GM18870 (cell line): ENCODE measurements around the gene ABCC5.

Source experiments
- ATAC-seq: cut with Tn5 transposase; IDR thresholded peaks from one replicate; pipeline ENCODE4 v1.9.1; 2021; ENCODE audit warnings: moderate library complexity; ENCODE audit not compliant: unreplicated experiment

ABCC5 gene

GRCh38 chr3:183981990-183982644 lies 35.6 kb downstream of the ABCC5 start:
- no peak for ATAC-seq

GRCh38 chr3:183980403-183980802 lies 37.3 kb downstream of the ABCC5 start:
- ATAC-seq, result no peak

DNA sequence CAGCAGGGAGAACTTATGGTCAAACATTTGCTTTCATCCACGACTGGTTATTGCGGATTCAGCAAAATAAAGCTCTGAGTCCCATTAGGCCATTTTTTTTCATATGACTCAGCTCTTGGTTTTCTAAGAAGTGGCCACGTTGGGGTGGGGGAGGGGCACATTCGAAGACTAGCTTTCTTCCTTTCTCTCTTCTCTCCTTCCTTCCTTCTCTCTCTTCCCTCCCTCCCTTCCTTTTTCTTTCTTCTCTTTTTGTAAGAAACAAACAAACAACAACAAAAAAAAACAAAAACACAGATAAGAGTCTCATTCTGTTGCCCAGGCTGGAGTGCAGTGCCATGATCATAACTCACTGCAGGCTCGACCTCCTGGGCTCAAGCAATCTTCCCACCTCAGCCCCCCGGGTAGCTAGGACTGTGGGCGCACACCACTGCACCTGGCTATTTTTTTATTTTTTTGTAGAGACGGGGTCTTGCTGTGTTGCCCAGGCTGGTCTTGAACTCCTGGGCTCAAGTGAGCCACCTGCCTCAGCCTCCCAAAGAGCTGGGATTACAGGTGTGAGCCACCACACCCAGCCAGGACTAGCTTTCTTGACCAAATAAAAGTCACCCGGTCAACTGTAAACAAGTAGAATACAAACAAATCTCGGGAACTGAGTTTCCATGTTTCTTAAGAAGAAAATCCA lies 41.6 kb downstream of the ABCC5 start:
- ATAC-seq, result no peak

GRCh38 chr3:183968666-183969245 lies 48.9 kb downstream of the ABCC5 start:
- no peak for ATAC-seq

GRCh38 chr3:183967693-183968092 lies 50.0 kb downstream of the ABCC5 start:
- no peak for ATAC-seq

DNA sequence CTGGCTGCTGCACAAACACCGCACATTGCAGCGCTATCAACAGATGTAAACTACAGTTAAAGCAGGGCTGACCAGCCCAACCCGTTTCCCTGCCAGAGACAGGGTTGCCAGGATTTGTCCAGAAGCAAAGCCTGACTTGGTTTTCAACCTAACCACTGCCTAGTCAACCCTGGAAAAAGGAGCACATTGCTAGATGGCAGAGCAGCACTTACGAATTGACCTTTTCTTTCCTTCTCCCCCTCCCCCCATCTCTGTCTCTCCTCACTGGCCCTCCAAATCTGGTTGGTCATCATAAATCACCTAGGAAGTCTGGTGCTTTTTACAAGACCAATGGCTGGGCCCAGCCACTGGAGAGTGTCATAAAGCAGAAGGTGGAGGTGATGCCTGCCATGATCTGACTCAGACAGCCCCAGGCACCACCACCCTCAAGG lies 51.3 kb downstream of the ABCC5 start:
- no peak for ATAC-seq

GRCh38 chr3:183962807-183963206 lies 54.9 kb downstream of the ABCC5 start:
- ATAC-seq, result no peak

DNA sequence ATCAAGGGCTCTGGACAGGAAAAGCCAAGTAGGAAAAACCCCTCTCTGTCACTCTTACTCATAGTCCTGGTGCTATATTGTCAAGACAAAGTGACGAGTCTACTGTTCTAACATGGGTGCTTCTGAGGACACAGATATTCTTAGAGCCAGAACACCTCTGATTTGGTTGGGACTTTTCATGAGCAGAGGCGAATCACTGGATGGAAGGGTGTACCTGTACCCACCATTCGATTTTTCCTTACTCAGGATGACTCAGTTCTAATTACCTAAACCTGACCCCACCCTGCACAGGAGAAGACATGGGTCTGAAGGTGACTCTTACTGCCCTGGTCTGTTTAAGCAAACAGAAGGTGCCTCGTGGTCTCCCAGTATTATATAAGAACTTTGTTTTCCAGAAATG lies 58.5 kb downstream of the ABCC5 start:
- ATAC-seq, result no peak

DNA sequence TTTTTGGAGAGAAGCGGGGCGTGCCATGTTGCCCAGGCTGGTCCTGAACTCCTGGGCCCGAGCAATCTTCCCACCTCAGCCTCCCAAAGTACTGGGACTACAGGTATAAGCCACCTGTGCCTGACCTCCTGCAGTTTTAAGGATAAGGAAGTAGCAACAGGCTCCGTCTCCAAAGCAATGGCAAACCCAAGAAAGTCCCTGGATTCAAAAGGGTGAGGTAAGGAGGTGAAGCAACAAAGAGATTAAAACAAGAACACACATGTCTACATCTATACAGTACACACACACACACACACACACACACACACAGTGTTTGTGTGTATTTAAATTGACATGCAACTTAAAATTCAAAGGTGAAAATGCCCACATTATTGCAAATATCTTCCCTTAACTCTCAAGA lies 58.9 kb downstream of the ABCC5 start:
- ATAC-seq, result no peak

DNA sequence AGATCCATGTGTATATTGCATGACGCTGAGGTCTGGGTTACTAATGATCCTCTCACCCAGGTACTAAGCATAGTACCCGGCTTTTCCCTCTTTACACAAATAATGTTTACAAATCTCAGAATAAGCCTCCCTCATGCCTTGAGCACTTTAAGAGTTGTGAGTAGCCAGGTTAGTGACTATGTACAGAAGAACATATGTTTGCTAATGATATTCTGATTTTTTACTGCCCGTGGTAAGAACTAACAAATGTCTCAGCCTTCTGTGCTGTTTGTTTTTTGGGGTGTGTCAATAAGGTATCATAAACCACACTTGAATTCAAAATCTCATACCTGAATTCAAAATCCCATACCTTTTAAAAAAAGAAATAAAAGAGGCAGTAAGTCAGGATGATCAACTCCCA lies 59.5 kb downstream of the ABCC5 start:
- no peak for ATAC-seq

DNA sequence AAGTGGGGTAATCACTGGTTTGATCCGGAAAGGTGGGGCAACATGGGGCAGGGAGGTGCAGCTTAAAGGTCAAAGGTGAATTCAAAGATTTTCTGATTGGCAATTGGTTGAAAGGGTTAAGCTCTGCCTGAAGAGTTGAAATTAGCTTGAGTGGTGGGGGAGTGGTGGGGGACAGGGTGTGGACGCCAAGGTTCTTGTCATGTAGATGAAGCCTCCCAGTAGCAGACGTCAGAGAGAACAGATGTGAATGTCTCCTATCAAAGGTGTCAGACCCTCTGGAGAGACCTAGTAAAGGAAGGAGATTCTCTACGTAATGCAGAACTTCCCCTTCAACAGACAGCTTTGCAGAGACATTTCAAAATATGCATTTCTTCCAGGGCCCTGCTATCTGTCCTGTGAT lies 62.8 kb downstream of the ABCC5 start:
- ATAC-seq, result no peak

GRCh38 chr3:183953471-183954070 lies 64.1 kb downstream of the ABCC5 start:
- no peak for ATAC-seq

DNA sequence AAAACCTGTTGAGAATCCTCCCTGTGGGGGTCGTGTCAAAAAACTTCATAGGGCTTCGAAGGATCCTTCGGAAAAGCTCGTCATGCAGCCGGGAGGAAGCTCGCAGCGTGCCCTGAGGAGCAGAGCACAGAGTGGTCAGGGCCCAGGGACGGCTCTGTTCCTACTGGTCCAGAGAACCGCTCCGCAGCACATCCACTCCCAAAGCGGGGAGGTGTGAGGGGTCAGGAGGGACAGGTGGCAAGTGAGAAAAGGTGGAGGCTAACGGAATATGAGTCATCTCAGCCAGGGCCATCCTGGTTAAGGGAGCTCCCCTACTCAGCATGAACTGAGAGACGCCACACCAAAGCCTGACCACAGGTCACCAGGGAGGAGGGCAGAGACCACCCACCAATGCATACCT lies 66.2 kb downstream of the ABCC5 start:
- no peak for ATAC-seq

DNA sequence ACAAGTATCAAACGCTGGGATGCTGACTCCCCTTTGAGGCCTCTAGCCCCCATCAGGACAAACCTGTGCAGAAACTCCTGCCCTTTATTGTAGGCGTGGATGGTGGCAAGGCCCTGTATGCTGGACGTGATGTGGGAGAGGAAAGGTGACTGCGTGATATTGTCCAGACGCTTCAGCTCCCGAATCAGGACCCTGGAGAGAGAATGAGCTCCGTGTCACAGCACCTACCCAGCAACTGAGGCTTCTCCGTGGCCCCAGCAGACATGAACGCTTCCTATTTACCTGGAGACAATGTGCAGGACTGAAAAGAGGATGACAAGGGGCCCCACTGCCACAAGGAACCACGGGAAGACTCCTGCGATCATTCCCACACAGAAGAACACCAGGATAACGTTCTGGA lies 68.0 kb downstream of the ABCC5 start:
- no peak for ATAC-seq

DNA sequence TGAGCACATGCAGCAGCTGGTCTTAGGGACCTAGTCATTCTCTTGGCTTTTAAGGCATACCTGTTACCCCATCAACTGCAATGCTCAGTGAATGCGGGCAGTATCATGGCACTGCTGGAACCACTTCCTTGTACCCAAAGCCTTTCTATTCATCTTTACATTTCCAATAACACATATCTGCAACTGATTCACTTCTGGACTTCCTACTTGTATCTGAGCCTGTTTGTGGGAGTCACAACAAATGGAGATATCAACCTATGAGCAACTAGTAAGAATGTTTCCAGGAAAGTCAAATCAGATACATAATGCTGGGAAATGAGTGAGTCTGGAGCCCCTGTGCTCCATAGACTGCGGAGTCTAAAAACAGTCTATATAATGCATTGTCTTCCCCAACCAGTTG lies 71.6 kb downstream of the ABCC5 start:
- ATAC-seq, result no peak

DNA sequence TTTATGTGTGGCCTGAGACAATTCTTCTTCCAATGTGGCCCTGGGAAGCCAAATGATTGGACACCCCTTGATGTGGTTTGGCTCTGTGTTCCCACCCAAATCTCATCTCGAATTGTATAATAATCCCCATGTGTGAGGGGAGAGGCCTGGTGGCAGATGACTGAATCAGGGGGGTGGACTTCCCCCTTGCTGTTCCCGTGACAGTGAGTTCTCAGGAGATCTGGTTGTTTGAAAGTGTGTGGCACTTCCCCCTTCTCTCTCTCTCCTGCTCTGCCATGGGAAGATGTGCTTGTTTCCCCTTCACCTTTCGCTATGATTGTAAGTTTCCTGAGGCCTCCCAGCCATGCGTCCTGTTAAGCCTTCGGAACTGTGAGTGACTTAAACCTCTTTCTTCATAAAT lies 72.9 kb downstream of the ABCC5 start:
- no peak for ATAC-seq

DNA sequence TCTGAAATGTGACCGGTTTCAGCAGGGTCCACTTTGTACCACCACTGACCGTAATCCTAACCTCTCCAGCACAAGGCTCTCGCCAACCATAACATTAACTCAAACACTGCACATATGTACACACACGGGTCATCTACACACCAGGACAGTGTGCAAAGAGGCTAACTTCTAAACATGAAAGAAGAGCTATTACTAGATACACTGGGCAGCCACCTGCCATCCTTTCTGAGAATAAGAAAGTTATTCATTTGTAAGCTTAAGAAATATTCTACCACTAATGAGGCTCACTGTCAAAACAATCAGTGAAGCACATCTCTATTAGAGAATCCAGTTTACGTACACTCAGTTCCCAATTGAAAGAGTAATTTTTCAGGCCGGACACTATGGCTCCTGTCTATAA lies 73.9 kb downstream of the ABCC5 start:
- ATAC-seq, result no peak

DNA sequence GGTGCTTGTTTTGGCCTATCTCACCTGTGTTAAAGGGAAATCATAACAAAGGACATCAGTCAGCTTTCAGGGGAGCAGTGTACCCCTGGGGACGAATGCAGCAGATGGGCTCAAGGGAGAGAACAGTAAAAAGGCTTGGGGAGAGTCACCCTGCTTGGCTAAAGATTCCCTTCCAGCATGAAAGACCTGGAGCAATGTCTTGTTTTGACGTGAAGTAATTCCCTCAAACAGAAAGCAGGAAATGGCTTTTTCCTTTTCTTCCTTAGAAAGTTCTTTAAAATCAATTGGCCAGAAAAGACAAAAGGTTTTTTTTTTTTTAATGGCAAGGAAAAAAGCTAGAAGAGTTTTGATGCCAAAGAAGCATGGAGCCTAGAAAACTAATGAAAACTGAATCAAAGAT lies 76.5 kb downstream of the ABCC5 start:
- ATAC-seq, result no peak

DNA sequence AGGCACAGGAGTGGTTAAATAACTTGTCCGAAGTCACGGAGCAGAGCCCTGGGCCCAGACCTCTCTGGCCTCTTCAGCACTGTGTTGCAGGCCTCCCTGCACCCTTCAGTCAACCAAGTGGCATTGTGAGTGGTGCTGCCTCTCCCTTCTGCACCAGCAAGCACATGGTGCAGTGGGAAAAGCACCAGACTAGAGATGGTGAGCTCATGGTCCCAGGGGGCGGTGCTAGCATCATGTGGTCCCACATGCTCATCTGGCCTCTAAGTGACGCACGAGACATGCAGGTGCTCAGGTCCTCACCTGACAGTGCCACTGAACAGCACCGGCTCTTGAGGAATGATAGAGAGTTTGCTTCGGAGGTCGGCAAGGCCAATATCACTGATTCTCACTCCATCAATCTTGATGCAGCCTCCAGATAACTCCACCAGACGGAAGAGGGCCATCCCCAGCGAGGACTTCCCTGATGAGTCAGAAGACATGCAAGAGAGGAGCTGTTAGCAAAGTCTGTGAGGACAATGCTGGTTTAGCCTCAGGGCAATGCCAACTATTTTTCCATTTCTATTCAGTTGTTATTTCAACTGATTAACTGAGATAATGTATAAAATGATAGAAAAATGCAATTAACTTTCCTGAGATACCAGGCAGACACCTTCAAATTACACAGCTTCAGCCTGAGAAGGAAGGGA lies 79.9 kb downstream of the ABCC5 start:
- no peak for ATAC-seq

- ATAC-seq, result no peak
Observed at GRCh38 chr3:183933160-183933559, 84.5 kb downstream of the ABCC5 start.

DNA sequence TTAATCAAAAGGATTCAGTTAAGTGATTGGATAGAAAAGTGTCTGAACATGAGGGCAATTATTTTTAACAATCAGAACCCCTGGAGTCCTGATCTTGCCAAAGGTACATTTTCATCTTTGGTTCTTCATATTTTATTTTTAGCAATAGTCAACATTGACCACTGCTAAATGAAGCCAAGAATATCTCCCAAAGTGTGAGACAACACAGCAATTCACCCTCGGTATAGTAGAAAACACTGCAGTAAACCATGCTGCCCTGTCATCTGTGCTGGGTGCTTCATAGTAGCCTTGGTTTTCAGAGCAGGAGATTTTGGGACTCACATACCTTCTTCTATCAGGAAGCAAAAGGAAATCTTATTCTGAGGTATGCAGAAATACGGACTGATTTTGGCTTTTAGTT lies 85.8 kb downstream of the ABCC5 start:
- ATAC-seq, result no peak

- no peak for ATAC-seq
Observed at GRCh38 chr3:183930086-183930485, 87.6 kb downstream of the ABCC5 start.
